ENCODE results near the gene LRG1. TPM values are rescaled to one million over a fixed set of nuclear protein-coding genes. Genes with fewer than 3 reads are reported as not detected.

LRG1 gene
- total and polyA plus RNA-seq, 2 of the 13 experiments (the other 11 are each of a cell fraction or from before 2014, with no cell fraction given), result 12.0 to 39.3 TPM

DNA sequence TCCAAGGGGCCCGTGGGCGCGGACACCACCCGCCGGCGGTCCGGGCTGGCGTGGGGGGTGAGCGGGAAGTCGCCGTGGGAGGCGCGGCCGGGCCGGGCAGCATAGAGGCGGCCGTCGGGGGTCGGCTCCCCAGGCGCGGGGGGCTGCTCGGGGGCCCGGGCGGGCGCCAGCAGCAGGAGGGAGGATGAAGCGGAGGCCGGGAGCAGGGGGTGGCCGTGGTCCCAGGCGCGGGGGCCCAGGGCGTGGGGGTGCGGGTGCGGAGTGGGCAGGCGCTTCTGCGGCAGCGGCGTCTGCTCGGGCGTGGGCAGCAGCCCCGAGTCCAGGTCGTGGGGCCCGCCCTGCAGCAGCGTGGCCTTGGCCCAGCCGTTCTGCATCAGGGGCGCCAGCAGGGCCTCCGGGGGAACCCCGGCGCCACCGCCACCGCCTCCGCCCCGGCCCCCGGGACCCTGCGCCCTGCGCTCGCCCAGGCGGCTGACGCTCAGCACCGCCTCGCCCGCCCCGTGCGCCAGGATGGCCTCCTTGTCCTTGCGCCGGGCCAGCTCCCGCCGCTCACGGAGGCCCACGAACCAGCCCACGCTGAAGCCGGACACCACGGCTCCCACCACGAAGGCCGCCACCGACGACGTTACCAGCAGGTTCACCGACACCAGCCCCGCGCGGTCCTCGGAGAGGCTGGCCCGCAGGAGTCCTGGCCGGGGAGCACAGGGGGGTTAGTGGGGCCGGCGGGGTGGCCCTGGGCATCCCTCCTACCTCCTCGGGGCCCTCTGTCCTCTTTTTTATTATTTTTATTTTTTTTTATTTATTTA, 4.2 kb upstream of the LRG1 start:
- H3K4me3 ChIP-seq (replicated peaks in 1 of 3; ENCODE audit: insufficient read depth in 1 of 3, low read depth in 2 of 3, low read length in 3 of 3), result no peak overlapping the region
- no TSS peak for BruUV-seq (replicated peaks)
- H2AFZ ChIP-seq (ENCODE audit: low read length), result no peak overlapping the region
- no peaks in the 10 kb centered on the region for H3K9me3 ChIP-seq (ENCODE audit: low read length)
- peaks cover 5% of the 10 kb centered on the region for H3K79me2 ChIP-seq (ENCODE audit: insufficient read depth, low read length)
- ChIA-PET POLR2A (no interaction called here), CTCF (ENCODE audit: low intra/inter-chr PET ratio, low total read pairs) (no interaction called here)
- intact Hi-C loops (cut with micrococcal nuclease; ENCODE audit: unreplicated experiment), result no loop called here
- no peak overlapping the region for H3K9ac ChIP-seq (ENCODE audit: insufficient read depth, low read depth, low read length)
- H3K4me1 ChIP-seq (ENCODE audit: insufficient read depth, low read length), result peaks cover 33% of the 10 kb centered on the region
- H3K36me3 ChIP-seq (replicated peaks in 1 of 2; ENCODE audit: control insufficient read depth in 1 of 2, insufficient read depth in 2 of 2, low read length in 2 of 2), result peaks cover 10 to 16% of the 10 kb centered on the region in 2 experiments; a peak in 4 of 5 replicates
- H4K20me1 ChIP-seq (ENCODE audit: insufficient read depth, low read length), result no peaks in the 10 kb centered on the region
- in situ Hi-C loops (cut with HindIII; ENCODE audit: extremely low pct_ligation_motif_present, low pct_unique_long_range_greater_than_20kb), result no loop called here
- H3K4me2 ChIP-seq (ENCODE audit: low read depth, low read length), result no peak overlapping the region
- 99% methylated on average over 60 of the region's 87 CpGs for WGBS (ENCODE audit: low lambda C conversion rate)
- FAIRE-seq (no peak), ATAC-seq (no peak), DNase-seq (ENCODE audit: low spot score) (no peak)
- no peak overlapping the region for H3K27ac ChIP-seq (ENCODE audit: extremely low read length, insufficient read depth, low read length)
- no peaks in the 10 kb centered on the region for H3K27me3 ChIP-seq (ENCODE audit: control insufficient read depth in 1 of 2, insufficient read depth in 2 of 2, low read length in 2 of 2)
- 0 out of 4 replicates have a peak, but pooled peaks of 1 of the 2 experiments have one; percentile 17 for TF ChIP-seq POLR2A (IDR thresholded peaks at IDR 0.05; ENCODE audit: insufficient read depth in 1 of 2, low read depth in 2 of 2, low read length in 2 of 2)
- TF ChIP-seq, protein P1, sequence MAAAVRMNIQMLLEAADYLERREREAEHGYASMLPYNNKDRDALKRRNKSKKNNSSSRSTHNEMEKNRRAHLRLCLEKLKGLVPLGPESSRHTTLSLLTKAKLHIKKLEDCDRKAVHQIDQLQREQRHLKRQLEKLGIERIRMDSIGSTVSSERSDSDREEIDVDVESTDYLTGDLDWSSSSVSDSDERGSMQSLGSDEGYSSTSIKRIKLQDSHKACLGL (CRISPR knock-in tag; IDR thresholded peaks at IDR 0.05), result no peak
- TF ChIP-seq ZBTB38 (CRISPR knock-in tag; IDR thresholded peaks at IDR 0.05), result peak; percentile 51; the same call in 1 of the 2 replicates
- TF ChIP-seq, protein P2, sequence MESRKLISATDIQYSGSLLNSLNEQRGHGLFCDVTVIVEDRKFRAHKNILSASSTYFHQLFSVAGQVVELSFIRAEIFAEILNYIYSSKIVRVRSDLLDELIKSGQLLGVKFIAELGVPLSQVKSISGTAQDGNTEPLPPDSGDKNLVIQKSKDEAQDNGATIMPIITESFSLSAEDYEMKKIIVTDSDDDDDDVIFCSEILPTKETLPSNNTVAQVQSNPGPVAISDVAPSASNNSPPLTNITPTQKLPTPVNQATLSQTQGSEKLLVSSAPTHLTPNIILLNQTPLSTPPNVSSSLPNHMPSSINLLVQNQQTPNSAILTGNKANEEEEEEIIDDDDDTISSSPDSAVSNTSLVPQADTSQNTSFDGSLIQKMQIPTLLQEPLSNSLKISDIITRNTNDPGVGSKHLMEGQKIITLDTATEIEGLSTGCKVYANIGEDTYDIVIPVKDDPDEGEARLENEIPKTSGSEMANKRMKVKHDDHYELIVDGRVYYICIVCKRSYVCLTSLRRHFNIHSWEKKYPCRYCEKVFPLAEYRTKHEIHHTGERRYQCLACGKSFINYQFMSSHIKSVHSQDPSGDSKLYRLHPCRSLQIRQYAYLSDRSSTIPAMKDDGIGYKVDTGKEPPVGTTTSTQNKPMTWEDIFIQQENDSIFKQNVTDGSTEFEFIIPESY (CRISPR knock-in tag; IDR thresholded peaks at IDR 0.05), result peak; percentile 63
- TF ChIP-seq AGO2 (optimal IDR thresholded peaks at IDR 0.05; ENCODE audit: low read depth, low read length), result peak; percentile 66
